Activated effector memory CD4-positive, alpha-beta T cell treated with anti-CD3 and anti-CD28 coated beads, Interleukin-2, amount 50 U/mL, for 16 hours (primary cell): Measurements from ENCODE around the gene DCAF7.

ENCODE experiments used
- DNase-seq: peaks from one replicate; pipeline ENCODE4 v3.0.0-alpha.2; 2020

Gene DCAF7

DNA sequence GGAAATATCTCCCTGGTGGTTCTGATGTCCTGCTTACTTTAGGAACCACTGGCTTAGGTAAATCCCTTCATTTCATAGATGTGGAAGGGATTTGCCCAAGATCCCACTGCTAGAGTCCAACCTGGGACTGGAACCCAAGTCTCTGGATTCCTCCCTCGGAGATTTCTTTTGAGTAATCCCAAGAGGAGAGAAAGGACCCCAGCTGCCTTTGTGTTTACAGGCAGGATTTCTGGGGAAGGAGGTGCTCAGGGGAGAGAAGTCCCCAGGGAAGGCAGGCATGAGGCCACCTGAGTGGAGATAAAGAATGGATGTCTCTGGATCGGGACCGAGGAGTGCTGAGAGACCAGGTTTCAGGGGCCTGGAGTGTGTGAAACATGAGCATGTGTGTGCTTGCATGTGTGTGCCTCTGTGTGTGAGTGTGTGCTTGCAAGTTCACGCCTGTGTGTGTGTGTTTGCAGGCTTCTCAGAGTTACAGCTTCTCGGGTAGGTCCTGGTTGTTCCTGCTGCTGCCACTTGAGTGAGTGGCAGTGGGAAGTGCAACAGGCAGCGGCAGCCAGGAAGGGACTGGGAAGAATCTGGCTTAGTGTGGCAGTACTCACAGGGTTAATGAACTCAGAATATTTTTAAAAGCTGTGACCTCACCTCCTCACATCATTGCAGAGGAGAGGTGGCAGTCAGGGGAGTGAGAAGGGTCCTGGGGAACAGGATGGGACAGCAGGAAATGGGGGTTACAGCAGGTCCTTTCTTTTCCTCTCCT, 24.9 kb upstream of the DCAF7 start:
- no peak for DNase-seq

GRCh38 chr17:63526861-63527260, 23.4 kb upstream of the DCAF7 start:
- DNase-seq, result no peak

GRCh38 chr17:63528183-63528582, 22.1 kb upstream of the DCAF7 start:
- DNase-seq, result no peak

GRCh38 chr17:63529711-63530556, 20.3 kb upstream of the DCAF7 start:
- DNase-seq, result no peak

DNA sequence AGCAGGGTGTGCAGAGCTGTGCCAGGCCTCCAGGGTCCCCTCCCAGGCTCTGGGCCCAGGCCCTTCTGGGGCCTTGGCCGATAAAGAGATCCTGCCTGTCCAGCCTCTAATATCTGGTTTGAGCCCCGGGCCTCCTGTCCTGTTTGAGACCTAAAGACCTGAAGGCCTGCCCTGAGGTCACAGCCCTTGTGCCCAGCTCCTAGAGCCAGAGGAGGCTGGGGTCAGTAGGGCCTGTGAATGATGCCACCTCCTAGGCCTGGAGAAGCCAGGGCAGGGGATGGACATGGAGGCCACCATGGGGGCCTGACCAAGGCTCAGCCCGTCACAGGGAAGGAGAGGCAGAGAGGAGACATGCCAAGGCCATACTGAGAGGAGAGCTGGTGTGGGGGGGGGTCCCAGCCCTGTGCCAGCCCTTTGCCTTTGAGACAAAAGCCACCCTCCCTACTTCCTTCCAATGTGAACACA, 19.7 kb upstream of the DCAF7 start:
- DNase-seq, result no peak

- DNase-seq, result no peak
Measured at GRCh38 chr17:63531022-63531965, 19.0 kb upstream of the DCAF7 start.

GRCh38 chr17:63533433-63534077, 16.7 kb upstream of the DCAF7 start:
- no peak for DNase-seq

DNA sequence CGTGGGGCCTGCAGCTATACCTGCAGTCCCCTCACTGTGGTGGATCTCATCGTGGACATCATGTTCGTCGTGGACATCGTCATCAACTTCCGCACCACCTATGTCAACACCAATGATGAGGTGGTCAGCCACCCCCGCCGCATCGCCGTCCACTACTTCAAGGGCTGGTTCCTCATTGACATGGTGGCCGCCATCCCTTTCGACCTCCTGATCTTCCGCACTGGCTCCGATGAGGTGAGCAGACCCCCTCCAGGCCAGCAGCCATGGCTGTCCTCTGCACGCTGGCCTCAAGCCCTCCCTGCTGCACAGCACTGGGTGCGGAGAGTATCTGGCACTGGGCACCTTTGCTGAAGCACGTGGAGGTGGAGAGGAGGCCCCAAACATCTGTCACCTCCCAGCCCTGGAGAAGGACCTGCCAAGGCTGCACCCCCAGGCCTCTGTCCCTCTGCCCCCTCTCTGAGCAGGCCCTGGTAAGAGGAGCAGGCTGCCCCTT, 16.2 kb upstream of the DCAF7 start:
- DNase-seq, result no peak

DNA sequence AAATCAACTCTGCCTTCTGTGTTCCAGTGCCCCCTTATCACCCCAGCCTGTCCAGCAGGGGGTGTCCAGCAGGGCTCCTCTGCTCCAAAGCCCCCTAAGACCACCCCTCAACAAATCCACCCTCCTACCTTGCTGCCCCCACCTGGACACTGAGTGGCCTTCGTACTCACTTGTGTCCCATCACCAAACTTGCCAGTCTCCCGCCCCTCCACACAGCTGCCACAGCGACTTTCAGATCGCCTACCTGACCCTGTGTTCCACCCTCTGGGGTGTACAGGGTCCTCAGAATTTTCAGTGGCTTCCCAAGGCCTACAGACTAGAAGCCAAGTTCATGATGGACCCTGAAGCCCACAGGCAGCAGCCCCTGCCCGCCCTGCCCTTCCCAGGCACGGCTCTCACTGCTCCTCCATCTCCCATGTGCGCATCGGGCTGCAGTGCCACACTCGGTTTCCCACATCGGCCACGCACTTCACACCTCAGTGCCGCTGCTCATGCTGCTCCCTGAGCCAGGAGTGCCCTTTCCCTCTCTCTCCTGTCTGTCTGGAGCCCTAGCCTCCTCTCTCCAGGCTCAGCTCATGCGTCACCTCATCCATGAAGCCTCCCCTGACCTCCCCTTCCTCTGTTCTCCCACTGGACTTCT, 15.3 kb upstream of the DCAF7 start:
- DNase-seq, result no peak

- no peak for DNase-seq
Measured at GRCh38 chr17:63535640-63536039, 14.6 kb upstream of the DCAF7 start.

- no peak for DNase-seq
Measured at GRCh38 chr17:63537001-63537400, 13.3 kb upstream of the DCAF7 start.

DNA sequence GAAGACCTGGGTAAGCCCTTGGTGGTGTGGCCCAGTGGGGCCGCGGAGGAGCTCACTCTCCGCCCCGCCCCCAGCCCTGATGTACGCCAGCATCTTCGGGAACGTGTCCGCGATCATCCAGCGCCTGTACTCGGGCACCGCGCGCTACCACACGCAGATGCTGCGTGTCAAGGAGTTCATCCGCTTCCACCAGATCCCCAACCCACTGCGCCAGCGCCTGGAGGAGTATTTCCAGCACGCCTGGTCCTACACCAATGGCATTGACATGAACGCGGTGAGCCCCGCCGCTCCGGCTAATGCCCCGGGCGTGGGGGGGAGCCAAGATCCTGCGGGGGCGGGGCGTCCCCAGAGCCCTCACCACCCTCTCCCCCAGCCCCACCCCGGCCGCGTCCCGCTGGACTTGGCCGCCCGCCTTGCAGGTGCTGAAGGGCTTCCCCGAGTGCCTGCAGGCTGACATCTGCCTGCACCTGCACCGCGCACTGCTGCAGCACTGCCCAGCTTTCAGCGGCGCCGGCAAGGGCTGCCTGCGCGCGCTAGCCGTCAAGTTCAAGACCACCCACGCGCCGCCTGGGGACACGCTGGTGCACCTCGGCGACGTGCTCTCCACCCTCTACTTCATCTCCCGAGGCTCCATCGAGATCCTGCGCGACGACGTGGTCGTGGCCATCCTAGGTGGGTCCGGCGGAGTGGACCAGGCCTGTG, 12.1 kb upstream of the DCAF7 start:
- no peak for DNase-seq

DNA sequence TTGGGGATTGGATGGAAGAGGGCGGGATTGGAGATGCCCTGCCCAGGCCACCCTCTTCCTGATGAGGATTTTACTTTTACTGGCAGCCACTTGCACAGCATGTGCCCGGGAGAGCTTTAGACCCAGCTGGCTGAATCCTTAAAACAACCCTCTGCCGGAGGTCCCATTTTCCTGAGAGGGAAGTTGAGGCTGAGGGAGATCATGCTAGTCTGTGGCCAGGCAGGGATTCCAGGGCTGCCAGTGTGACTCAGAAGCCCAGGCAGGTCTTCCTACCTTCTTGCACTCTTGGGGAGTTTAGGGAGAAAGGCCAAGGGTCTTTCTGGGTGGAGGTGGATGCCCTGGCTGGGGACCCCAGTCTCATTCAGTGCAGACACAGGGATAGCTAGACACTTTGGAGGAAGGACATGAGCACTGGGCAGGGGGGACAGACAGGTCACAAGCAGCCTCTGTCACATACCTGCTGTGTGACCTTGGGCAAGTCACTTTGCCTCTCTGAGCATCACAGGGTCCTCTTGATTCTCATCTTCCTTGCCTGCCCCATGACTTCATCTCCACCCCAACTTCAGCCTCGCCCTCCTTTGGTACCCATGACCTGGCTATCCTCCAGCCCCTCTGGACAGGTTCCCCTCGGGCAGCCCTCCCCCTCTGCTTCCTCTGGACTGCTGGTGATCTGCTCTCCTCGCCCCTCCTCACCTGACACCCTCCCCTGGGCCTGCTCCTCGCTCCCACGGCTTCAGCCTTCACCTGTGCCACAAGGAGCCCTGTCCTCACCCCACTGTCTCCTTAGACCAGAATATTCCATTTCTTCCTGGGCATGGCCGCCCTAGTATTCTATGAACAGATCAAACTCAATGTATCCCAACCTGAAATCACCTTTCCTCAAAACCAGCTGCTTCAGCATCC, 11.3 kb upstream of the DCAF7 start:
- DNase-seq, result peak; percentile 58

DNA sequence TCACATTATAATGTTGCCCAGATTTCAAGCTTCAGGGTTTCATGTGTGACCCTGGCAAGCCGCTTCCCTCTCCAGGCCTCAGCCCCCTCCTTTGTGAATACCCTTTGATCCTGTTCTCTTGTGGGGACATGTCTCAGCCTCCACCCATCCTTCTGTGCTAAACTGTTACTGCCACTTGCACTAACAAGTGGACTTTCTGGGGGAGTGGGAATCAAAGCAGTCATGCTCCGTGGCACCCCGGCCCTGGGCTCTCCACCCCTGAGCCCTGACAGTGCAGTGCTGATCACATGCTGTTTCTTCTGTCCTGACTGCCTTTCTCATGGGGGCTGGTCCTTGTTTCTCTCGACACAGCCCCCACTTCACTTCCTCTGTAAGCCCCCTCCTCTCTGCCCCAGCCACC, 9.7 kb upstream of the DCAF7 start:
- DNase-seq, result peak; percentile 50

GRCh38 chr17:63542218-63542545, 8.1 kb upstream of the DCAF7 start:
- DNase-seq, result peak; percentile 47

- peak; percentile 50 for DNase-seq
Measured at GRCh38 chr17:63542942-63543821, 7.1 kb upstream of the DCAF7 start.

- DNase-seq, result peak; percentile 50
Measured at GRCh38 chr17:63543822-63544420, 6.4 kb upstream of the DCAF7 start.

DNA sequence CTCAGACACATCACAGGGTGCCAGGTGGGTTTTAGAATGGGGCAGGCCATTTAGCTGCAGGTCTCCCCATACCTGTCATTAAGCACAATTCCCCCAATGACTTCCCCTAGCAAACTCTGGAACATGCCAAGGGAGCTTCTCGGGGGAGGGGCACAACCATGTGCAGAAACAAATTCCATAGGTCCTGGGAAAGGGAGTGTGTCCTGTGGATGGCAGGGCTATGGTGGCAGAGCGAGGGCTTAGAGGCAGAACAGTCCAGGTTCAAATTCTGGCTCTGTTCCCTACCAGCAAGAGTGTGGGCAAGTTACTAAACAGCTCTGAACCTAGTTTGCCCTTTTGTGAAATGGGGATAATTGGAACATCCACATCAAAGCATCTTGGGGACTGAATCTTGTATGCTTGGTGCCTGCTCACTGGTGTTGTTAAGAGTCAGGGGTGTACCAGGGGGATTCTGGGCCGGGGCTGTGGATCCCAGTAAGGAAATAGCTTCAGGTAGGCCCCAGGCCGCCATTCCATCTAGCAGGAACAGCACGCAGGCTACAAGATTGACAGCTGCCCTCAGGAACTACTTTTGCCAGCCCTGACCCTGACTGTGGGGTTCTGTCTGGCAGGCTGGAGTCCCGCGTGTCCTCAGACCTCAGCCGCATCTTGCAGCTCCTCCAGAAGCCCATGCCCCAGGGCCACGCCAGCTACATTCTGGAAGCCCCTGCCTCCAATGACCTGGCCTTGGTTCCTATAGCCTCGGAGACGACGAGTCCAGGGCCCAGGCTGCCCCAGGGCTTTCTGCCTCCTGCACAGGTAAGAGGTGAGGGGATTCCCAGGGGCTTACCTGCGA, 5.6 kb upstream of the DCAF7 start:
- DNase-seq, result peak; percentile 59
